ENCODE data around the gene CUL9.

Gene CUL9

DNA sequence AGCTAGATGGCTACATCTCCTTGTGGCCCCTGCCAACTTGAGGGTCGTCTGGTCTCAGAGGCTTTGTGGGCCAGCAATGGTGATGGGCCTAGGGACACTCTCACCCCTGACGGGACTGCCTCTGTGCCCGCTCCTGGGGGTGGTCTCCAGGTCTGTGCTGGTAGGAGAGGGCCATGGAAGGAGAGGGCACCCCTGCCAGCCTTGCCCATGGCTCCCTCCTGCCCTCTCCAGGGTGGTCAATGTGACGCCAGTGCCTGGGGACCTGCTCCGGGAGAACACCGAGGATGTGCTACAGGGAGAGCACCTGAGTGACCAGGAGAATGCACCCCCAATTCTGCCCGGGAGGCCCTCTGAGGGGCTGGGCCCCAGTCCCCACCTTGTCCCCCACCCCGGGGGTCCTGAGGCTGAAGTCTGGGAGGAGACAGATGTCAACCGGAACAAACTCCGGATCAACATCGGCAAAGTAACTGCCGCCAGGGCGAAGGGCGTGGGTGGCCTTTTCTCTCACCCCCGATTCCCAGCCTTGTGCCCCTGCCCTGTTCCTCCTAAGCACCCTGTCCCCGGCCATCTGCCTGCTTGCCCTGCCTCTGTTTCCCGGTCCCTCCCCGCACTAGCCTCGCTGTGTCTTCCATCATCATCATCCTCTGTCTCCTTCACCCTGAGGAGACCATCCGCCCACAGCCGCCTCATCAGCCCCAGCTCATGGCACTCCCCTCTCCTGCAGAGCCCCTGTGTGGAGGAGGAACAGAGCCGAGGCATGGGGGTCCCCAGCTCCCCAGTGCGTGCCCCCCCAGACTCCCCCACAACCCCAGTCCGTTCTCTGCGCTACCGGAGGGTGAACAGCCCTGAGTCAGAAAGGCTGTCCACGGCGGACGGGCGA, 77.1 kb downstream of the CUL9 start:
- no peak for DNase-seq

- DNase-seq = no peak
These were observed 78.8 kb downstream of the CUL9 start for GRCh38 chr6:43260791-43261190.

DNA sequence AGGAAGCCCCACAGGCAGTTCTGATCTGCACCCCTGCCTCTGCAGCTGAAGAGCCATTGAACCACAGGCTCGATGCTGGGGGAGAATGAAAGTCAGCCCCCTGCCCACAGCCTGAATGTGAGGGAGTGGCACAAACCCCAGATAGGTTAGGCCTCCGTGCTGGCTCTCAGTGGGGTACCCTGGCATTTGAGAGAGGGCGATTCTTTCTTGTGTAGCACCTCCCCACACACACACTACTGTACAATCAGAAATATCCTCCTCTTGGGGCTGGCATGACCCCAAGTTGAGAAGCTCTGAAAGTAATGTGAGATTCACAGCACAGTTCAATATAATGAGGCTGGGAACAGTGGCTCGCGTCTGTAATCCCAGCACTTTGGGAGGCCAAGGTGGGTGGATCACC, 79.2 kb downstream of the CUL9 start:
- no peak for DNase-seq

GRCh38 chr6:43262000-43262779, 80.2 kb downstream of the CUL9 start:
- DNase-seq = no peak

GRCh38 chr6:43262780-43263313, 80.9 kb downstream of the CUL9 start:
- DNase-seq = no peak

- peak; percentile 77 for DNase-seq
These were observed 81.5 kb downstream of the CUL9 start for GRCh38 chr6:43263314-43264178.

GRCh38 chr6:43264599-43265145, 82.7 kb downstream of the CUL9 start:
- DNase-seq = no peak

GRCh38 chr6:43265564-43265963, 83.6 kb downstream of the CUL9 start:
- no peak for DNase-seq

DNA sequence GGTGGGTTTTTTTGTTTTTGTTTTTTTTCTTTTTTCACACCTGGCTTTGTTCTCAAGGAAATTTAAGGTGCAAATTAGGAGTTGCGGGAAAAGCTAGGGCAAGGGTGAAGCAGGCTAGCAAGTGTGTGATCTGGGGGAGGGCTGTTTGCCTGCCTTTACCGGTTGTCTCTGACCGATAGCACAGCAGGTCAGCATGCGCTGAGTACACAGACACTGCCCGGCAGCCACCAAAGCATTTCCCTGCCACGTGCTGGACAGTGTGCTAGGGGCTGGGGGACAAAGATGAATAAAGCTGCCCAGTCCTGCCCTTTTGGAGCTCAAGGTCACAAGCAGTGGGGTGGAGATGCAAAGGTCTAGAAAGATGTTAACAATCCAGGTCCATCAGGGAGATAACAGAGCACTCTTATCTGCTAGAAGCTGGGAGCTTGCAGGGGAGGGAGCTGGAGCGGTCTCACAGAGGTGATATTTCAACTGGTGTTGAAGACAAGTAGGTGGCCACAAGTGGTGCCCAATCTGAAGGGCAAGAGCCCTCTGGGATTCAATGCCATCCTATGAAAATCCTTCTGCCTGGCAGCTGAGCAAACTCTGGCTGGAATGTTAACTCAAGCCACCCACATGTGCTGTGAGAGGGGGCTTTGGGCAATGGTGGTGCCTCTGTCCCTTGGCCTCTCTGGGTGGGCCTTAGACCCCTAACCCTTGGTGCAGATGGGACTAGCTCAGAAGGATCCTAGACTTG, 85.8 kb downstream of the CUL9 start:
- DNase-seq = no peak

DNA sequence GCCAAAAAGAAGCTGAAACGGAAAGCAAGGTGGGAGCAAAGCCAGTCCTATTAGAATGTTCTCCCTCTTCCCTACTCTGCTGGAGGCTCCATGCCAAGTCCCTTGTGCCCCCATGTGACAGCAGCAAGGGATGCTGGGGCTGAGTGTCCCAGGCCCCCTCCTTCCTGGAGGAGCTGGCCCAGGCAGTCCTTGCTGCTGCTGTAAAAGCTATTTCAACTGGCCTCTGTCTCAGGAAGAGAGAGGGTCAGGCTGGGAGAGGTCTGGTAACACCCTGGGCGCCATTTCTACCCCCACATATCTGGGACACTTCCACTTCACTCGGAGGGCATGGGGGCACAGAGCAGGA, 86.3 kb downstream of the CUL9 start:
- no peak for DNase-seq

- no peak for DNase-seq
These were observed 86.8 kb downstream of the CUL9 start for GRCh38 chr6:43268782-43269272.

DNA sequence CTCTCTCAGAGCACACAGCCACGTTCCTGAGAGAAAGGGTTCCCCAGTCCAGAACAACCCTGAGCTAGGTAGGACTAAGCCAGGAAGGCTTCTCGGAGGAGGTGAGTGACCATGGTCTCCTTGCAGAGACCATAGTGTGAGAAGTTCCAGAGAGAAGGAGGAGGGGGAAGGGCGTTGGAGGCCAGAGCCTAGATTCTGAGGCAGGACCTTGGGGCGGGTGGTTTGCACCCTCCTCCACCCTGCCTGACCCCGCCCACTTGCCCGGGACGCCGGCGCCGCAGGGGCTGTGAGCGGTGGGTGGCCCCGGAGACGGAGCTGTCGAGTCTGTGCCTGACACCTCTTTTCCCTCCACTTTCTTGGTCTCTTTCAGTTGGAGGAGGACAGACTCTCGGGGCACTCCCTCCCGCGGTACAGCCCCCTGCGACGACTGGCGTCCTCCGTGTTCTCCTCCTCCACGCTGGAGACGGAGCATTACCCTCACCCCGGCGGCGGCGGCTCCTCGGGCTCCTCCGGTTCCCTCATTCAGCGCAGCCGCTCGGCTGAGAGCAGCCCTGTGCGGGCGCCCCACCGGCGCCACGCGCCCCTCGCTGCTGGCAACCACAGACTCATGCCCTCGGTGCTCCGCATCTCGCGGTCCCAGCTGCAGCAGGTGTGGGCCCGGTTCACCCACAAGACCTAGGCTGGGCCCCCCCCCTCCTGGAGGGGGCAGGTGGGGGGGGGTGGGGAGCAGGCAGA, 87.4 kb downstream of the CUL9 start:
- peak; percentile 10 for DNase-seq

DNA sequence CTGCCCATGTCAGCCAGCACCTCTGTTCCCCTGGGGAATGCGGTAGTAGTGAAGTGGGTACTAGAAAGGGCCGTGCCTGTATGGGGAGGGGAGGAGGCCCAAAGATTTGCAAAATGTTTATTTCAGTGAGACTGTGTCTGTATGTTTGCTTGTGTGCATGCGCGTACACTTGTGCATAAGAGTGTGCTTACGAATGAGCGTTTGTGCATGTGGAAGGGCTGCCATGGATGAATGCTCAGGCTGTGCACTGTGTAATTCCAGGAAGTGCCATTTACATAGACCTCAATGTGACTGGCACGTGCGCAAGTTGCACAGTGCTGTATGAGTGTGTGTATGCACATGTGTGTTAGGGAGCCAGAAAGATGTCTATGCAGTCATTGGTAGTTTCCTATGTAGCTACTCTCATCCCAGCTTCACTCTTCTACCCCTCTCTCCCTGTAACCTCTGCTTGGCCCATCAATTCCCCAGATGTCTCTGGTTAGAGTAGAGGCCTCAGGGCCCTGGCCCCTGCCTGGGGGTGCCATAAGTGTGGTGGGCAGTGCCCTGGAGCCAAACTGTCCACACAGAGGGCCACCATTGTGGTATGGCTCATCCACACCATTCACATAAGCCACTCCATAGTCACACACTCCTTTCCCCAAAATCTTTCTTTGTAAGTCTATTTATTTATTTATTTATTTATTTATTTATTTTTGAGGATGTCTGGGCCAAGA, 89.3 kb downstream of the CUL9 start:
- no peak for DNase-seq

GRCh38 chr6:43271944-43272343, 89.9 kb downstream of the CUL9 start:
- DNase-seq = no peak

GRCh38 chr6:43273707-43274106, 91.7 kb downstream of the CUL9 start:
- DNase-seq = no peak
